HEK293 (cell line): ENCODE measurements around the gene PPP1R14B.

Experiments used
- CTCF ChIA-PET: fragments of 350-600 bp; formaldehyde crosslinking; extraction: SDS; loops from one replicate; lab custom pipeline; 2021; ENCODE audit warnings: antibody characterized with exemption; lab: Yijun Ruan, JAX
- POLR2A ChIA-PET: fragments of 300-600 bp; formaldehyde crosslinking; extraction: SDS; loops from one replicate; lab custom pipeline; 2020; ENCODE audit warnings: antibody characterized with exemption, inconsistent platforms; lab: Yijun Ruan, JAX
- H3K27ac ChIP-seq: fragments of 200-500 bp; sonication (Bioruptor generic); 2 replicates; pipeline ENCODE4 v1.5.1; 2014; ENCODE audit warnings: low read depth, low read length, control low read depth, inconsistent platforms; ENCODE audit errors: extremely low read depth
- H3K36me3 ChIP-seq, 2 experiments: fragments of 200-500 bp in 1 of 2; sonication (Bioruptor generic) in 1 of 2; 1 replicate in 1 of 2; 2 replicates in 1 of 2; pipeline ENCODE4 v1.5.1; 2014 to 2017; ENCODE audit warnings: inconsistent platforms in 2 of 2, low read length in 2 of 2; ENCODE audit not compliant: control insufficient read depth in 2 of 2, insufficient read depth in 1 of 2
- H3K4me1 ChIP-seq: fragments of 200-500 bp; sonication (Bioruptor generic); 2 replicates; pipeline ENCODE4 v1.5.1; 2014; ENCODE audit warnings: mild to moderate bottlenecking, low read length, inconsistent platforms; ENCODE audit not compliant: control insufficient read depth, insufficient read depth
- H3K4me3 ChIP-seq: 2 replicates; pipeline ENCODE4 v1.5.1; 2011; ENCODE audit warnings: low read depth, mild to moderate bottlenecking, control low read depth, low read length, moderate library complexity
- H3K9me3 ChIP-seq: fragments of 200-500 bp; sonication (Bioruptor generic); 2 replicates; pipeline ENCODE4 v1.5.1; 2014; ENCODE audit warnings: low read depth, low read length, inconsistent platforms; ENCODE audit not compliant: control insufficient read depth, insufficient read depth
- GLIS1 ChIP-seq: fragments of 450-650 bp; formaldehyde crosslinking; IDR thresholded peaks from 2 replicates; pipeline ENCODE4 v1.5.1; 2016; ENCODE audit warnings: missing biosample characterization, missing genetic modification characterization
- HOXD13 ChIP-seq: sonication (generic); formaldehyde crosslinking; IDR thresholded peaks from 2 replicates; pipeline ENCODE4 v1.8.0; 2022; ENCODE audit warnings: missing genetic modification reagents, borderline replicate concordance
- KLF10 ChIP-seq: fragments of 450-650 bp; IDR thresholded peaks from 2 replicates; pipeline ENCODE4 v1.5.1; 2018; ENCODE audit warnings: missing biosample characterization, mild to moderate bottlenecking, missing genetic modification characterization
- KLF9 ChIP-seq: fragments of 450-650 bp; formaldehyde crosslinking; IDR thresholded peaks from 2 replicates; pipeline ENCODE4 v1.5.1; 2016; ENCODE audit warnings: missing biosample characterization, missing genetic modification characterization, low read depth
- REST ChIP-seq: fragments of 450-650 bp; formaldehyde crosslinking; IDR thresholded peaks from 2 replicates; pipeline ENCODE4 v1.5.1; 2016; ENCODE audit warnings: missing biosample characterization, missing genetic modification characterization
- SALL2 ChIP-seq: fragments of 450-650 bp; formaldehyde crosslinking; IDR thresholded peaks from 2 replicates; pipeline ENCODE4 v1.5.0; 2017; ENCODE audit warnings: missing biosample characterization, mild to moderate bottlenecking, missing genetic modification characterization, borderline replicate concordance
- YY1 ChIP-seq: fragments of 450-650 bp; formaldehyde crosslinking; IDR thresholded peaks from 2 replicates; pipeline ENCODE4 v1.5.1; 2018; ENCODE audit warnings: missing biosample characterization, missing genetic modification characterization
- ZBTB44 ChIP-seq: fragments of 450-650 bp; IDR thresholded peaks from 2 replicates; pipeline ENCODE4 v1.5.1; 2018; ENCODE audit warnings: missing biosample characterization, mild to moderate bottlenecking, missing genetic modification characterization
- ZFP41 ChIP-seq: fragments of 450-650 bp; formaldehyde crosslinking; IDR thresholded peaks from 2 replicates; pipeline ENCODE4 v1.5.1; 2016; ENCODE audit warnings: missing biosample characterization, missing genetic modification characterization, borderline replicate concordance
- ZNF175 ChIP-seq: fragments of 450-650 bp; formaldehyde crosslinking; IDR thresholded peaks from 2 replicates; pipeline ENCODE4 v1.5.1; 2016; ENCODE audit warnings: missing biosample characterization, missing genetic modification characterization
- ZNF416 ChIP-seq: fragments of 450-650 bp; formaldehyde crosslinking; IDR thresholded peaks from 2 replicates; pipeline ENCODE4 v1.5.1; 2016; ENCODE audit warnings: missing biosample characterization, missing genetic modification characterization
- ZNF510 ChIP-seq: fragments of 450-650 bp; formaldehyde crosslinking; IDR thresholded peaks from 2 replicates; pipeline ENCODE4 v1.5.1; 2018; ENCODE audit warnings: mild to moderate bottlenecking, missing genetic modification characterization, missing biosample characterization; ENCODE audit not compliant: insufficient replicate concordance
- ZNF514 ChIP-seq: fragments of 450-650 bp; formaldehyde crosslinking; IDR thresholded peaks from 2 replicates; pipeline ENCODE4 v1.5.1; 2016; ENCODE audit warnings: missing biosample characterization, missing genetic modification characterization
- ZNF621 ChIP-seq: fragments of 450-650 bp; formaldehyde crosslinking; IDR thresholded peaks from 2 replicates; pipeline ENCODE4 v1.5.1; 2017; ENCODE audit warnings: missing biosample characterization, missing genetic modification characterization
- ZNF624 ChIP-seq: fragments of 450-650 bp; formaldehyde crosslinking; IDR thresholded peaks from 2 replicates; pipeline ENCODE4 v1.5.1; 2017; ENCODE audit warnings: missing biosample characterization, missing genetic modification characterization
- ZNF664 ChIP-seq: fragments of 450-650 bp; formaldehyde crosslinking; IDR thresholded peaks from 2 replicates; pipeline ENCODE4 v1.5.1; 2016; ENCODE audit warnings: missing biosample characterization, missing genetic modification characterization
- ZNF707 ChIP-seq: fragments of 450-650 bp; formaldehyde crosslinking; IDR thresholded peaks from 2 replicates; pipeline ENCODE4 v1.5.1; 2016; ENCODE audit warnings: missing biosample characterization, missing genetic modification characterization
- ZNF747 ChIP-seq: fragments of 450-650 bp; formaldehyde crosslinking; IDR thresholded peaks from 2 replicates; pipeline ENCODE4 v1.5.1; 2016; ENCODE audit warnings: missing biosample characterization, missing genetic modification characterization
- ZNF768 ChIP-seq: fragments of 450-650 bp; formaldehyde crosslinking; IDR thresholded peaks from 2 replicates; pipeline ENCODE4 v1.5.1; 2018; ENCODE audit warnings: missing biosample characterization, mild to moderate bottlenecking, missing genetic modification characterization
- ZNF791 ChIP-seq: fragments of 450-650 bp; formaldehyde crosslinking; IDR thresholded peaks from 2 replicates; pipeline ENCODE4 v1.5.1; 2016; ENCODE audit warnings: missing biosample characterization, missing genetic modification characterization
- TF ChIP-seq, protein P1 (sequence below): fragments of 450-650 bp; formaldehyde crosslinking; IDR thresholded peaks from 2 replicates; pipeline ENCODE4 v1.5.1; 2017; ENCODE audit warnings: missing biosample characterization, missing genetic modification characterization
- TF ChIP-seq, protein P2 (sequence below): fragments of 450-650 bp; formaldehyde crosslinking; IDR thresholded peaks from 2 replicates; pipeline ENCODE4 v1.5.1; 2016; ENCODE audit warnings: missing biosample characterization, missing genetic modification characterization
- TF ChIP-seq, protein P3 (sequence below): fragments of 450-650 bp; formaldehyde crosslinking; IDR thresholded peaks from 2 replicates; pipeline ENCODE4 v1.5.1; 2016; ENCODE audit warnings: missing biosample characterization, missing genetic modification characterization

PPP1R14B gene

DNA sequence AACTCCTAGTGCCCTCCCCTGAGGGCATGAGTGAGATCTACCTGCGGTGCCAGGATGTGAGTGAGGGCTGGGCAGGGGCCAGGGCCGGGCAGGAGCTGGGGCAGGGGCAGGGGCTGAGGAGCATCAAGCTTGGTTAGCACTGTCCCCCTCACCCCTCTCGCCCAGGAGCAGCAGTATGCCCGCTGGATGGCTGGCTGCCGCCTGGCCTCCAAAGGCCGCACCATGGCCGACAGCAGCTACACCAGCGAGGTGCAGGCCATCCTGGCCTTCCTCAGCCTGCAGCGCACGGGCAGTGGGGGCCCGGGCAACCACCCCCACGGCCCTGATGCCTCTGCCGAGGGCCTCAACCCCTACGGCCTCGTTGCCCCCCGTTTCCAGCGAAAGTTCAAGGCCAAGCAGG, 26.5 kb downstream of the PPP1R14B start:
- Histone ChIP-seq H3K4me3 (no peak overlapping the region), H3K27ac (no peak overlapping the region), H3K4me1 (no peaks in the 10 kb centered on the region; the same call in 1 of the 2 replicates), H3K36me3 (peaks cover 0 to 26% of the 10 kb centered on the region in 2 experiments; a peak in 1 of 3 replicates), H3K9me3 (no peaks in the 10 kb centered on the region)
- POLR2A ChIA-PET, result interaction anchor here (1.1 kb wide), 1 partner anchor 10 kb away, joined by 3 read pairs; no protein-coding TSS in a partner anchor
- CTCF ChIA-PET, result no interaction called here
- TF ChIP-seq ZNF624 (tag by site-specific recombination), result no peak
- TF ChIP-seq ZNF621 (tag by site-specific recombination), result no peak
- TF ChIP-seq REST (tag by site-specific recombination), result no peak
- TF ChIP-seq ZNF175 (tag by site-specific recombination), result no peak
- TF ChIP-seq KLF10 (tag by site-specific recombination), result no peak
- TF ChIP-seq ZNF768 (tag by site-specific recombination), result no peak
- no peak for TF ChIP-seq ZFP41 (tag by site-specific recombination)
- TF ChIP-seq, protein P1, sequence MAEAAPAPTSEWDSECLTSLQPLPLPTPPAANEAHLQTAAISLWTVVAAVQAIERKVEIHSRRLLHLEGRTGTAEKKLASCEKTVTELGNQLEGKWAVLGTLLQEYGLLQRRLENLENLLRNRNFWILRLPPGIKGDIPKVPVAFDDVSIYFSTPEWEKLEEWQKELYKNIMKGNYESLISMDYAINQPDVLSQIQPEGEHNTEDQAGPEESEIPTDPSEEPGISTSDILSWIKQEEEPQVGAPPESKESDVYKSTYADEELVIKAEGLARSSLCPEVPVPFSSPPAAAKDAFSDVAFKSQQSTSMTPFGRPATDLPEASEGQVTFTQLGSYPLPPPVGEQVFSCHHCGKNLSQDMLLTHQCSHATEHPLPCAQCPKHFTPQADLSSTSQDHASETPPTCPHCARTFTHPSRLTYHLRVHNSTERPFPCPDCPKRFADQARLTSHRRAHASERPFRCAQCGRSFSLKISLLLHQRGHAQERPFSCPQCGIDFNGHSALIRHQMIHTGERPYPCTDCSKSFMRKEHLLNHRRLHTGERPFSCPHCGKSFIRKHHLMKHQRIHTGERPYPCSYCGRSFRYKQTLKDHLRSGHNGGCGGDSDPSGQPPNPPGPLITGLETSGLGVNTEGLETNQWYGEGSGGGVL, result no peak
- no peak for TF ChIP-seq ZNF791
- TF ChIP-seq HOXD13 (CRISPR knock-in tag), result no peak
- no peak for TF ChIP-seq ZNF707 (tag by site-specific recombination)
- no peak for TF ChIP-seq ZNF747 (tag by site-specific recombination)
- TF ChIP-seq KLF9 (tag by site-specific recombination), result no peak
- TF ChIP-seq ZBTB44 (tag by site-specific recombination), result no peak

GRCh38 chr11:64219755-64220154, 27.0 kb downstream of the PPP1R14B start:
- no peak overlapping the region for H3K27ac ChIP-seq
- CTCF ChIA-PET, result no interaction called here
- no peak overlapping the region for H3K4me3 ChIP-seq
- POLR2A ChIA-PET, result interaction anchor here (1.1 kb wide), 1 partner anchor 10 kb away, joined by 3 read pairs; no protein-coding TSS in a partner anchor
- peaks cover 0 to 26% of the 10 kb centered on the region in 2 experiments; a peak in 1 of 3 replicates for H3K36me3 ChIP-seq
- no peaks in the 10 kb centered on the region for H3K4me1 ChIP-seq
- no peaks in the 10 kb centered on the region for H3K9me3 ChIP-seq
- TF ChIP-seq YY1 (tag by site-specific recombination), result no peak
- TF ChIP-seq ZNF416 (tag by site-specific recombination), result no peak
- TF ChIP-seq GLIS1, result no peak
- no peak for TF ChIP-seq SALL2
- TF ChIP-seq ZNF664 (tag by site-specific recombination), result no peak
- TF ChIP-seq ZNF514 (tag by site-specific recombination), result no peak
- TF ChIP-seq, protein P2, sequence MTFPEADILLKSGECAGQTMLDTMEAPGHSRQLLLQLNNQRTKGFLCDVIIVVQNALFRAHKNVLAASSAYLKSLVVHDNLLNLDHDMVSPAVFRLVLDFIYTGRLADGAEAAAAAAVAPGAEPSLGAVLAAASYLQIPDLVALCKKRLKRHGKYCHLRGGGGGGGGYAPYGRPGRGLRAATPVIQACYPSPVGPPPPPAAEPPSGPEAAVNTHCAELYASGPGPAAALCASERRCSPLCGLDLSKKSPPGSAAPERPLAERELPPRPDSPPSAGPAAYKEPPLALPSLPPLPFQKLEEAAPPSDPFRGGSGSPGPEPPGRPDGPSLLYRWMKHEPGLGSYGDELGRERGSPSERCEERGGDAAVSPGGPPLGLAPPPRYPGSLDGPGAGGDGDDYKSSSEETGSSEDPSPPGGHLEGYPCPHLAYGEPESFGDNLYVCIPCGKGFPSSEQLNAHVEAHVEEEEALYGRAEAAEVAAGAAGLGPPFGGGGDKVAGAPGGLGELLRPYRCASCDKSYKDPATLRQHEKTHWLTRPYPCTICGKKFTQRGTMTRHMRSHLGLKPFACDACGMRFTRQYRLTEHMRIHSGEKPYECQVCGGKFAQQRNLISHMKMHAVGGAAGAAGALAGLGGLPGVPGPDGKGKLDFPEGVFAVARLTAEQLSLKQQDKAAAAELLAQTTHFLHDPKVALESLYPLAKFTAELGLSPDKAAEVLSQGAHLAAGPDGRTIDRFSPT (tag by site-specific recombination), result no peak
- TF ChIP-seq, protein P3, sequence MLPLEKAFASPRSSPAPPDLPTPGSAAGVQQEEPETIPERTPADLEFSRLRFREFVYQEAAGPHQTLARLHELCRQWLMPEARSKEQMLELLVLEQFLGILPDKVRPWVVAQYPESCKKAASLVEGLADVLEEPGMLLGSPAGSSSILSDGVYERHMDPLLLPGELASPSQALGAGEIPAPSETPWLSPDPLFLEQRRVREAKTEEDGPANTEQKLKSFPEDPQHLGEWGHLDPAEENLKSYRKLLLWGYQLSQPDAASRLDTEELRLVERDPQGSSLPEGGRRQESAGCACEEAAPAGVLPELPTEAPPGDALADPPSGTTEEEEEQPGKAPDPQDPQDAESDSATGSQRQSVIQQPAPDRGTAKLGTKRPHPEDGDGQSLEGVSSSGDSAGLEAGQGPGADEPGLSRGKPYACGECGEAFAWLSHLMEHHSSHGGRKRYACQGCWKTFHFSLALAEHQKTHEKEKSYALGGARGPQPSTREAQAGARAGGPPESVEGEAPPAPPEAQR, result no peak
- TF ChIP-seq ZBTB44 (tag by site-specific recombination), result no peak
- no peak for TF ChIP-seq ZNF510
